PFSK-1 (cell line): ENCODE data around the gene ERC2.

ENCODE experiments used
- FOXP2 ChIP-seq: optimal IDR thresholded peaks from 2 replicates; pipeline ENCODE3; 2011; ENCODE audit warnings: borderline replicate concordance, control low read depth, inconsistent platforms; ENCODE audit not compliant: insufficient read depth; ENCODE audit errors: extremely low read length, extremely low read depth
- POLR2AphosphoS5 ChIP-seq: IDR thresholded peaks from 2 replicates; pipeline ENCODE4 v1.6.1; 2012; ENCODE audit warnings: low read depth, mild to moderate bottlenecking, control low read depth, low read length, moderate library complexity
- SIN3A ChIP-seq: IDR thresholded peaks from 2 replicates; pipeline ENCODE4 v1.6.1; 2012; ENCODE audit warnings: mild to moderate bottlenecking, low read length, moderate library complexity, borderline replicate concordance; ENCODE audit not compliant: insufficient read depth
- TAF1 ChIP-seq: IDR thresholded peaks from 2 replicates; pipeline ENCODE4 v1.6.1; 2012; ENCODE audit warnings: low read length, control low read depth, borderline replicate concordance; ENCODE audit not compliant: insufficient read depth
- TF ChIP-seq, protein P1 (sequence below), 2 experiments: IDR thresholded peaks; 2 replicates each; pipeline versions ENCODE4 v1.6.1 to v1.8.0; 2011 to 2012; ENCODE audit warnings: low read depth in 2 of 2, low read length in 2 of 2, control low read depth in 1 of 2, inconsistent platforms in 1 of 2, mild to moderate bottlenecking in 1 of 2, moderate library complexity in 1 of 2; ENCODE audit not compliant: insufficient read depth in 1 of 2

DNA sequence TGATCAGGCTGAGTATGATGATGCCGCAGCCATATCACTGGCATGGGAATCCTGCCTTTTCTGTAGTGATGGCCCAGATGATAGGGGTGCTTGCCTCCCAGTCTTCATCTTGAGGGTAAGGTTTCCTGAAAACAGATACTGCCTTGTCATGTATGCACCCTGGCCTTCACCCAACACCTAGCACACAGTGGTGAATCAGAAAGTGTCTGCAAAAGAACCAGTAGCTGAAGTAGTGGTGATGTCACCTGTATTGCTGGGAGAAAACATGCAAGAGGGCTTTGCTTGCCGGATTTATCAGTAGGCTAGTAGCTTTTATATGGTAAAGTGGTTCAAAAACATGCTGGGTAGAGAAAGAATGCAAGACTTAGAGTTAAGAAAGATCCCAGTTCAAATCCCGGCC, 561.4 kb downstream of the ERC2 start:
- no peak for TF ChIP-seq POLR2AphosphoS5
- TF ChIP-seq, protein P1, sequence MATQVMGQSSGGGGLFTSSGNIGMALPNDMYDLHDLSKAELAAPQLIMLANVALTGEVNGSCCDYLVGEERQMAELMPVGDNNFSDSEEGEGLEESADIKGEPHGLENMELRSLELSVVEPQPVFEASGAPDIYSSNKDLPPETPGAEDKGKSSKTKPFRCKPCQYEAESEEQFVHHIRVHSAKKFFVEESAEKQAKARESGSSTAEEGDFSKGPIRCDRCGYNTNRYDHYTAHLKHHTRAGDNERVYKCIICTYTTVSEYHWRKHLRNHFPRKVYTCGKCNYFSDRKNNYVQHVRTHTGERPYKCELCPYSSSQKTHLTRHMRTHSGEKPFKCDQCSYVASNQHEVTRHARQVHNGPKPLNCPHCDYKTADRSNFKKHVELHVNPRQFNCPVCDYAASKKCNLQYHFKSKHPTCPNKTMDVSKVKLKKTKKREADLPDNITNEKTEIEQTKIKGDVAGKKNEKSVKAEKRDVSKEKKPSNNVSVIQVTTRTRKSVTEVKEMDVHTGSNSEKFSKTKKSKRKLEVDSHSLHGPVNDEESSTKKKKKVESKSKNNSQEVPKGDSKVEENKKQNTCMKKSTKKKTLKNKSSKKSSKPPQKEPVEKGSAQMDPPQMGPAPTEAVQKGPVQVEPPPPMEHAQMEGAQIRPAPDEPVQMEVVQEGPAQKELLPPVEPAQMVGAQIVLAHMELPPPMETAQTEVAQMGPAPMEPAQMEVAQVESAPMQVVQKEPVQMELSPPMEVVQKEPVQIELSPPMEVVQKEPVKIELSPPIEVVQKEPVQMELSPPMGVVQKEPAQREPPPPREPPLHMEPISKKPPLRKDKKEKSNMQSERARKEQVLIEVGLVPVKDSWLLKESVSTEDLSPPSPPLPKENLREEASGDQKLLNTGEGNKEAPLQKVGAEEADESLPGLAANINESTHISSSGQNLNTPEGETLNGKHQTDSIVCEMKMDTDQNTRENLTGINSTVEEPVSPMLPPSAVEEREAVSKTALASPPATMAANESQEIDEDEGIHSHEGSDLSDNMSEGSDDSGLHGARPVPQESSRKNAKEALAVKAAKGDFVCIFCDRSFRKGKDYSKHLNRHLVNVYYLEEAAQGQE (IDR thresholded peaks at IDR 0.05; ENCODE audit: insufficient read depth in 1 of 2, low read depth in 2 of 2, low read length in 2 of 2), result no peak
- no peak for TF ChIP-seq SIN3A
- no peak for TF ChIP-seq TAF1
- no peak for TF ChIP-seq FOXP2
